Measurements from ENCODE around the gene CAP2.

DNA sequence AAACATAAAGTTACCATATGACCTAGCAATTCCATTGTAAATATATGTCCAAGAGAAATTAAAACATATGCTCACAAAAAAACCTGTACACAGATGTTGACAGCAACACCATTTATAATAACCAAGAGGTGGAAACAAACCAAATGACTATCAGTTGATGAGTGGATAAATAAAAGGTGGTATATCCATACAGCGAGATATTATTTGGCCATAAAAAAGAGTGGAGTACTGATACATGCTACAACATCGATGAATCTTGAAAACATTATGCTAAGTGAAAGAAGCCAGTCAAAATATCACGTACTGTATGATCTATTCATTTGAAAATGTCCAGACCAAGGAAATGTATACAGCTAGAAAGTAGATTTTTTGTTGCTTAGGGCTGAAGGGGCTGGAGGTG lies 2.9 kb downstream of the CAP2 start:
- no peak for TF ChIP-seq POLR2A (IDR thresholded peaks at IDR 0.05)
- TF ChIP-seq, protein P1, sequence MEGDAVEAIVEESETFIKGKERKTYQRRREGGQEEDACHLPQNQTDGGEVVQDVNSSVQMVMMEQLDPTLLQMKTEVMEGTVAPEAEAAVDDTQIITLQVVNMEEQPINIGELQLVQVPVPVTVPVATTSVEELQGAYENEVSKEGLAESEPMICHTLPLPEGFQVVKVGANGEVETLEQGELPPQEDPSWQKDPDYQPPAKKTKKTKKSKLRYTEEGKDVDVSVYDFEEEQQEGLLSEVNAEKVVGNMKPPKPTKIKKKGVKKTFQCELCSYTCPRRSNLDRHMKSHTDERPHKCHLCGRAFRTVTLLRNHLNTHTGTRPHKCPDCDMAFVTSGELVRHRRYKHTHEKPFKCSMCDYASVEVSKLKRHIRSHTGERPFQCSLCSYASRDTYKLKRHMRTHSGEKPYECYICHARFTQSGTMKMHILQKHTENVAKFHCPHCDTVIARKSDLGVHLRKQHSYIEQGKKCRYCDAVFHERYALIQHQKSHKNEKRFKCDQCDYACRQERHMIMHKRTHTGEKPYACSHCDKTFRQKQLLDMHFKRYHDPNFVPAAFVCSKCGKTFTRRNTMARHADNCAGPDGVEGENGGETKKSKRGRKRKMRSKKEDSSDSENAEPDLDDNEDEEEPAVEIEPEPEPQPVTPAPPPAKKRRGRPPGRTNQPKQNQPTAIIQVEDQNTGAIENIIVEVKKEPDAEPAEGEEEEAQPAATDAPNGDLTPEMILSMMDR (IDR thresholded peaks at IDR 0.05): no peak

Measured in body of pancreas (tissue), 4 donors.